ENCODE results near the gene GH2. TPM values are rescaled to one million over a fixed set of nuclear protein-coding genes. Genes with fewer than 3 reads are reported as not detected.
A peak's percentile ranks its signal among the peaks of the same experiment; 100 is the strongest.

Gene GH2
- polyA plus RNA-seq, 1 donor = not detected

- DNase-seq = no peak
Observed at GRCh38 chr17:63841350-63842172, 40.2 kb downstream of the GH2 start.

GRCh38 chr17:63840591-63841349 is 41.0 kb downstream of the GH2 start:
- DNase-seq = no peak

- DNase-seq = peak; percentile 55
Observed at GRCh38 chr17:63838631-63839171, 43.0 kb downstream of the GH2 start.

GRCh38 chr17:63837962-63838600 is 43.7 kb downstream of the GH2 start:
- DNase-seq = no peak

GRCh38 chr17:63837480-63837879 is 44.3 kb downstream of the GH2 start:
- DNase-seq = no peak

GRCh38 chr17:63836811-63837210 is 44.9 kb downstream of the GH2 start:
- no peak for DNase-seq

GRCh38 chr17:63835167-63835720 is 46.5 kb downstream of the GH2 start:
- DNase-seq = no peak

- DNase-seq = peak; percentile 45
Observed at GRCh38 chr17:63834431-63835166, 47.1 kb downstream of the GH2 start.

GRCh38 chr17:63833741-63834373 is 47.9 kb downstream of the GH2 start:
- DNase-seq = no peak

GRCh38 chr17:63833026-63833740 is 48.6 kb downstream of the GH2 start:
- DNase-seq = no peak

- DNase-seq = no peak
Observed at GRCh38 chr17:63832455-63832854, 49.3 kb downstream of the GH2 start.

GRCh38 chr17:63832014-63832413 is 49.7 kb downstream of the GH2 start:
- no peak for DNase-seq

- DNase-seq = no peak
Observed at GRCh38 chr17:63831505-63831904, 50.2 kb downstream of the GH2 start.

- no peak for DNase-seq
Observed at GRCh38 chr17:63830904-63831491, 50.7 kb downstream of the GH2 start.

GRCh38 chr17:63830278-63830677 is 51.5 kb downstream of the GH2 start:
- DNase-seq = no peak

Other genes with a start within 250 kb of the GH2 start
- gene LIMD2, start 181.8 kb downstream of the GH2 start, polyA plus RNA-seq (ENCODE audit: insufficient read length) = 22.9 TPM
- 92.9 TPM for gene STRADA, start 140.1 kb downstream of the GH2 start, polyA plus RNA-seq (ENCODE audit: insufficient read length)
- 110 TPM for gene CCDC47, start 108.3 kb downstream of the GH2 start, polyA plus RNA-seq (ENCODE audit: insufficient read length)
- gene DDX42, start 107.8 kb downstream of the GH2 start, polyA plus RNA-seq (ENCODE audit: insufficient read length) = 254 TPM
- gene PSMC5, start 54.5 kb downstream of the GH2 start, polyA plus RNA-seq (ENCODE audit: insufficient read length) = 181 TPM
- 68.1 TPM for gene FTSJ3, start 54.3 kb downstream of the GH2 start, polyA plus RNA-seq (ENCODE audit: insufficient read length)
- 58.9 TPM for gene SMARCD2, start 39.3 kb downstream of the GH2 start, polyA plus RNA-seq (ENCODE audit: insufficient read length)
- 0.20 TPM for gene CSH2, start 8.3 kb downstream of the GH2 start, polyA plus RNA-seq (ENCODE audit: insufficient read length)
- gene CSH1, start 14.6 kb upstream of the GH2 start, polyA plus RNA-seq (ENCODE audit: insufficient read length) = not detected
- not detected for gene CSHL1, start 29.3 kb upstream of the GH2 start, polyA plus RNA-seq (ENCODE audit: insufficient read length)
- gene GH1, start 36.9 kb upstream of the GH2 start, polyA plus RNA-seq (ENCODE audit: insufficient read length) = not detected
- 2.1 TPM for gene CD79B, start 50.4 kb upstream of the GH2 start, polyA plus RNA-seq (ENCODE audit: insufficient read length)
- gene SCN4A, start 91.0 kb upstream of the GH2 start, polyA plus RNA-seq (ENCODE audit: insufficient read length) = 0.86 TPM
- 2.5 TPM for gene PRR29, start 116.4 kb upstream of the GH2 start, polyA plus RNA-seq (ENCODE audit: insufficient read length)
- 23.1 TPM for gene ICAM2, start 138.7 kb upstream of the GH2 start, polyA plus RNA-seq (ENCODE audit: insufficient read length)
- gene ERN1, start 248.2 kb upstream of the GH2 start, polyA plus RNA-seq (ENCODE audit: insufficient read length) = 8.7 TPM

Measured in left kidney (tissue), 2 donors.